ENCODE data around the gene BAHD1. TPM values are rescaled to one million over a fixed set of nuclear protein-coding genes. Genes with fewer than 3 reads are reported as not detected.

Gene BAHD1
- polyA plus RNA-seq (ENCODE audit: insufficient read length): 22.8 TPM
- long read RNA-seq, donor 1, full-length matches to known transcripts: 1 of 20 reads
- long read RNA-seq, donor 1, partial matches to known transcripts: 19 of 20 reads
- long read RNA-seq, donor 1, other reads (novel, unspliced or antisense): 0 of 20 reads
- long read RNA-seq, donor 2, full-length matches to known transcripts: 3 of 3 reads
- long read RNA-seq, donor 2, partial matches to known transcripts: 0 of 3 reads
- long read RNA-seq, donor 2, other reads (novel, unspliced or antisense): 0 of 3 reads
- long read RNA-seq, donor 3, full-length matches to known transcripts: 1 of 8 reads
- long read RNA-seq, donor 3, partial matches to known transcripts: 7 of 8 reads
- long read RNA-seq, donor 3, other reads (novel, unspliced or antisense): 0 of 8 reads
- long read RNA-seq, donor 4: 0 reads
- long read RNA-seq, donor 5, full-length matches to known transcripts: 1 of 1 reads
- long read RNA-seq, donor 5, partial matches to known transcripts: 0 of 1 reads
- long read RNA-seq, donor 5, other reads (novel, unspliced or antisense): 0 of 1 reads
- long read RNA-seq, donor 6, full-length matches to known transcripts: 1 of 6 reads
- long read RNA-seq, donor 6, partial matches to known transcripts: 5 of 6 reads
- long read RNA-seq, donor 6, other reads (novel, unspliced or antisense): 0 of 6 reads
- long read RNA-seq, donor 7, full-length matches to known transcripts: 3 of 13 reads
- long read RNA-seq, donor 7, partial matches to known transcripts: 10 of 13 reads
- long read RNA-seq, donor 7, other reads (novel, unspliced or antisense): 0 of 13 reads
- long read RNA-seq, donor 8, full-length matches to known transcripts: 1 of 1 reads
- long read RNA-seq, donor 8, partial matches to known transcripts: 0 of 1 reads
- long read RNA-seq, donor 8, other reads (novel, unspliced or antisense): 0 of 1 reads

GRCh38 chr15:40440743-40441564 lies at the start of gene BAHD1:
Gene BAHD1 (plus strand): TSS chr15:40440953. CDS start chr15:40458465, 17,512 bp downstream.
- peak; percentile 93 for DNase-seq

- no peak for DNase-seq
Observed at GRCh38 chr15:40392986-40393948, 47.5 kb upstream of the BAHD1 start.

GRCh38 chr15:40397688-40398412 lies 42.9 kb upstream of the BAHD1 start:
- no peak for DNase-seq

- DNase-seq: no peak
Observed at GRCh38 chr15:40398413-40398873, 42.3 kb upstream of the BAHD1 start.

- DNase-seq: no peak
Observed at GRCh38 chr15:40399370-40399769, 41.4 kb upstream of the BAHD1 start.

- peak; percentile 93 for DNase-seq
Observed at GRCh38 chr15:40405501-40406381, 35.0 kb upstream of the BAHD1 start, which contains the start of gene IVD. Gene IVD (plus strand): TSS chr15:40405795. CDS start chr15:40405828, 33 bp downstream.

- no peak for DNase-seq
Observed at GRCh38 chr15:40407330-40407990, 33.3 kb upstream of the BAHD1 start.

GRCh38 chr15:40409366-40409765 lies 31.4 kb upstream of the BAHD1 start:
- DNase-seq: no peak

- no peak for DNase-seq
Observed at GRCh38 chr15:40410476-40410875, 30.3 kb upstream of the BAHD1 start.

GRCh38 chr15:40412095-40412759 lies 28.5 kb upstream of the BAHD1 start:
- no peak for DNase-seq

GRCh38 chr15:40413036-40413435 lies 27.7 kb upstream of the BAHD1 start:
- DNase-seq: no peak

GRCh38 chr15:40414816-40415215 lies 25.9 kb upstream of the BAHD1 start:
- no peak for DNase-seq

GRCh38 chr15:40415226-40415625 lies 25.5 kb upstream of the BAHD1 start:
- DNase-seq: no peak

GRCh38 chr15:40416056-40416455 lies 24.7 kb upstream of the BAHD1 start:
- no peak for DNase-seq

GRCh38 chr15:40418126-40418525 lies 22.6 kb upstream of the BAHD1 start:
- DNase-seq: no peak

- DNase-seq: no peak
Observed at GRCh38 chr15:40420071-40420713, 20.6 kb upstream of the BAHD1 start.

- no peak for DNase-seq
Observed at GRCh38 chr15:40420793-40421192, 20.0 kb upstream of the BAHD1 start.

Measured in left kidney (tissue), 8 donors.